ENCODE measurements around the gene CACNA1F.

- TF ChIP-seq CTCF (IDR thresholded peaks at IDR 0.05) (no peak), EP300 (IDR thresholded peaks at IDR 0.05) (no peak)
These were observed 41.5 kb downstream of the CACNA1F start for GRCh38 chrX:49191574-49192011.

Measured in suprapubic skin (tissue), 3 donors.